Measurements from ENCODE around the gene PTGES2. TPM values are rescaled to one million over a fixed set of nuclear protein-coding genes. Genes with fewer than 3 reads are reported as not detected.

PTGES2 gene
- total and polyA plus RNA-seq, 9 of the 15 experiments (the other 6 are each of a cell fraction or from before 2014, with no cell fraction given) = 2.4 to 196 (median 90.1) TPM

GRCh38 chr9:128098297-128099230 lies 29.0 kb downstream of the PTGES2 start (continued):
- TF ChIP-seq MBD2 (IDR thresholded peaks at IDR 0.05; ENCODE audit: borderline replicate concordance, low read depth) (no peak), HNRNPL (IDR thresholded peaks at IDR 0.05; ENCODE audit: low read depth, low read length) (0 out of 2 replicates have a peak, but pooled peaks have one; percentile 23), E2F6 (IDR thresholded peaks at IDR 0.05; ENCODE audit: borderline replicate concordance in 1 of 2, extremely low read depth in 1 of 2, insufficient read depth in 1 of 2, insufficient read length in 1 of 2, low read depth in 1 of 2, low read length in 1 of 2, poor library complexity in 1 of 2, severe bottlenecking in 1 of 2) (peak in 1 of 2 experiments; percentile 21), ELF1 (tag; IDR thresholded peaks at IDR 0.05) (no peak), POLR3A (IDR thresholded peaks at IDR 0.05; ENCODE audit: borderline replicate concordance, extremely low read depth, insufficient read depth, insufficient read length) (no peak), TBP (optimal IDR thresholded peaks at IDR 0.05; ENCODE audit: low read depth, low read length) (peak; percentile 76), ZBTB40 (IDR thresholded peaks at IDR 0.05) (no peak), ZBTB40 (CRISPR knock-in tag; IDR thresholded peaks at IDR 0.05) (no peak), ZFX (CRISPR knock-in tag; IDR thresholded peaks at IDR 0.05) (peak; percentile 50; the same call in 1 of the 2 replicates), ZNF584 (CRISPR knock-in tag; IDR thresholded peaks at IDR 0.05; ENCODE audit: low read depth) (no peak), HMG20A (CRISPR knock-in tag; conservative IDR thresholded peaks at IDR 0.05) (no peak), CCAR2 (IDR thresholded peaks at IDR 0.05; ENCODE audit: low read depth, low read length) (no peak), CREBBP (IDR thresholded peaks at IDR 0.05; ENCODE audit: low read depth, low read length) (no peak), TRIM24 (IDR thresholded peaks at IDR 0.05) (no peak), MAZ (CRISPR knock-in tag; conservative IDR thresholded peaks at IDR 0.05 in 1 of 2, IDR thresholded peaks at IDR 0.05 in 1 of 2) (no peak)
